PC-3 (cell line): Measurements from ENCODE around the gene SUPT6H. TPM values are rescaled to one million over a fixed set of nuclear protein-coding genes. Genes with fewer than 3 reads are reported as not detected.

ENCODE experiments used
- ATAC-seq: fragments of 200-7000 bp; cut with Tn5 transposase; 2 replicates; pipeline ENCODE4 v1.9.1; 2020; ENCODE audit warnings: mild to moderate bottlenecking, moderate library complexity
- BruUV-seq: library from RNA; stranded (reverse); fragments of 400-500 nt; replicated peaks from 2 replicates; lab custom pipeline; 2021; lab: Mats Ljungman, UMichigan
- CTCF ChIA-PET: fragments of 300-600 bp; sonication (Branson Sonifier 250); formaldehyde crosslinking; loops from one replicate; lab custom pipeline; 2022; ENCODE audit warnings: antibody characterized with exemption; lab: Charles Lee
- POLR2A ChIA-PET: fragments of 300-600 bp; sonication (Branson Sonifier 250); formaldehyde crosslinking; loops from one replicate; lab custom pipeline; 2022; ENCODE audit warnings: antibody characterized with exemption; ENCODE audit not compliant: unreplicated experiment; lab: Charles Lee
- DNase-seq: peaks from one replicate; pipeline ENCODE4 v3.0.0-alpha.2; 2015
- H2AFZ ChIP-seq: fragments of 300-600 bp; sonication (generic); 2 replicates; pipeline ENCODE4 v1.6.0; 2016; ENCODE audit warnings: antibody characterized with exemption, low read length
- H3F3A ChIP-seq: fragments of 300-600 bp; sonication (generic); one replicate; pipeline ENCODE4 v1.6.0; 2017; ENCODE audit warnings: antibody characterized with exemption, low read length, control low read depth, mild to moderate bottlenecking; ENCODE audit not compliant: unreplicated experiment
- H3K27ac ChIP-seq: fragments of 300-600 bp; sonication (generic); 2 replicates; pipeline ENCODE4 v1.5.1; 2016; ENCODE audit warnings: mild to moderate bottlenecking, low read length
- H3K27me3 ChIP-seq: fragments of 300-600 bp; sonication (generic); 2 replicates; pipeline ENCODE4 v1.6.1; 2016; ENCODE audit warnings: low read length, mixed read lengths
- H3K36me3 ChIP-seq: fragments of 300-600 bp; sonication (generic); 2 replicates; pipeline ENCODE4 v1.6.1; 2016; ENCODE audit warnings: low read depth, mixed run types, low read length, mixed read lengths
- H3K4me1 ChIP-seq: fragments of 300-600 bp; sonication (generic); 2 replicates; pipeline ENCODE4 v1.5.1; 2016; ENCODE audit warnings: low read length; ENCODE audit not compliant: insufficient read depth
- H3K4me2 ChIP-seq: fragments of 300-600 bp; sonication (generic); 2 replicates; pipeline ENCODE4 v1.6.0; 2016; ENCODE audit warnings: low read length
- H3K4me3 ChIP-seq: fragments of 300-600 bp; sonication (generic); 2 replicates; pipeline ENCODE4 v1.5.1; 2016; ENCODE audit warnings: mild to moderate bottlenecking, low read length, mixed read lengths
- H3K79me2 ChIP-seq: fragments of 300-600 bp; sonication (generic); 2 replicates; pipeline ENCODE4 v1.6.1; 2017; ENCODE audit warnings: low read length, mixed read lengths
- H3K9ac ChIP-seq: fragments of 300-600 bp; sonication (generic); 2 replicates; pipeline ENCODE4 v1.6.0; 2016; ENCODE audit warnings: mild to moderate bottlenecking, low read length
- H3K9me2 ChIP-seq: fragments of 300-600 bp; sonication (generic); replicated peaks from 2 replicates; pipeline ENCODE4 v1.6.1; 2016; ENCODE audit warnings: mixed run types, low read length, mixed read lengths
- H3K9me3 ChIP-seq: fragments of 300-600 bp; sonication (generic); 2 replicates; pipeline ENCODE4 v1.6.1; 2016; ENCODE audit warnings: low read length, mixed read lengths
- H4K20me1 ChIP-seq: fragments of 300-600 bp; sonication (generic); 2 replicates; pipeline ENCODE4 v1.6.1; 2016; ENCODE audit warnings: low read length, mixed read lengths
- EZH2 ChIP-seq: fragments of 300-600 bp; sonication (generic); IDR thresholded peaks from one replicate; pipeline ENCODE4 v1.6.1; 2017; ENCODE audit warnings: antibody characterized with exemption, mild to moderate bottlenecking, low read length; ENCODE audit not compliant: unreplicated experiment
- EZH2phosphoT487 ChIP-seq: fragments of 300-600 bp; sonication (generic); IDR thresholded peaks from 2 replicates; pipeline ENCODE4 v1.6.1; 2018; ENCODE audit warnings: mild to moderate bottlenecking, antibody characterized with exemption, low read length, borderline replicate concordance
- intact Hi-C: fragments of 100-400 bp; cut with micrococcal nuclease; formaldehyde crosslinking; loops from 2 replicates; pipeline ENCODE4 v1.9.0; 2023
- total RNA-seq: library from RNA; depleted of rRNA; stranded (reverse); fragments of >200 nt; gene quantifications from 2 replicates; pipeline ENCODE4 v1.2.3, GENCODE V29; 2014
- TF ChIP-seq, protein P1 (sequence below): fragments of 300-600 bp; sonication (generic); conservative IDR thresholded peaks from 2 replicates; pipeline ENCODE4 v1.5.1; 2017; ENCODE audit warnings: antibody characterized with exemption, low read depth, mild to moderate bottlenecking, low read length

Gene SUPT6H
- total RNA-seq, 1 experiment from 2014 or later = 32.2 TPM

- peak within 1 kb of the TSS; percentile 54 for H3K27ac ChIP-seq
- intact Hi-C loops = loop anchor here (10.0 kb wide), 1 partner anchor 73 kb away; the partner anchor contains the start of gene BLTP2
- ATAC-seq (peak; percentile 58), DNase-seq (peak; percentile 80)
- TF ChIP-seq EZH2 (no peak), EZH2phosphoT487 (no peak)
- TF ChIP-seq, protein P1, sequence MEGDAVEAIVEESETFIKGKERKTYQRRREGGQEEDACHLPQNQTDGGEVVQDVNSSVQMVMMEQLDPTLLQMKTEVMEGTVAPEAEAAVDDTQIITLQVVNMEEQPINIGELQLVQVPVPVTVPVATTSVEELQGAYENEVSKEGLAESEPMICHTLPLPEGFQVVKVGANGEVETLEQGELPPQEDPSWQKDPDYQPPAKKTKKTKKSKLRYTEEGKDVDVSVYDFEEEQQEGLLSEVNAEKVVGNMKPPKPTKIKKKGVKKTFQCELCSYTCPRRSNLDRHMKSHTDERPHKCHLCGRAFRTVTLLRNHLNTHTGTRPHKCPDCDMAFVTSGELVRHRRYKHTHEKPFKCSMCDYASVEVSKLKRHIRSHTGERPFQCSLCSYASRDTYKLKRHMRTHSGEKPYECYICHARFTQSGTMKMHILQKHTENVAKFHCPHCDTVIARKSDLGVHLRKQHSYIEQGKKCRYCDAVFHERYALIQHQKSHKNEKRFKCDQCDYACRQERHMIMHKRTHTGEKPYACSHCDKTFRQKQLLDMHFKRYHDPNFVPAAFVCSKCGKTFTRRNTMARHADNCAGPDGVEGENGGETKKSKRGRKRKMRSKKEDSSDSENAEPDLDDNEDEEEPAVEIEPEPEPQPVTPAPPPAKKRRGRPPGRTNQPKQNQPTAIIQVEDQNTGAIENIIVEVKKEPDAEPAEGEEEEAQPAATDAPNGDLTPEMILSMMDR = peak; percentile 37
- H3K9ac ChIP-seq = peak within 1 kb of the TSS; percentile 99
- peaks cover 6% of the 10 kb centered on the region for H3F3A ChIP-seq
- ChIA-PET CTCF (no interaction called here), POLR2A (no interaction called here)
- H3K4me2 ChIP-seq = peak within 1 kb of the TSS; percentile 96
- H3K4me3 ChIP-seq = peak within 1 kb of the TSS; percentile 93
- H3K9me3 ChIP-seq = no peaks in the 10 kb centered on the region
- peaks cover 22% of the 10 kb centered on the region for H4K20me1 ChIP-seq
- peak within 1 kb of the TSS; percentile 85 for H2AFZ ChIP-seq
- H3K36me3 ChIP-seq = peaks cover 34% of the 10 kb centered on the region
- peaks cover 27% of the 10 kb centered on the region for H3K4me1 ChIP-seq
- BruUV-seq = no TSS peak
- peaks cover 54% of the 10 kb centered on the region for H3K79me2 ChIP-seq
- no peaks in the 10 kb centered on the region for H3K27me3 ChIP-seq
- no peaks in the 10 kb centered on the region for H3K9me2 ChIP-seq
Measured at GRCh38 chr17:28717578-28718332, 55.8 kb downstream of the SUPT6H start, which contains the start of gene RAB34. Gene RAB34 (minus strand): TSS chr17:28717868. CDS start chr17:28717266, 602 bp downstream.

GRCh38 chr17:28718333-28719020, 56.5 kb downstream of the SUPT6H start:
- H3K9me2 ChIP-seq = no peaks in the 10 kb centered on the region
- H3K9me3 ChIP-seq = no peaks in the 10 kb centered on the region
- H3F3A ChIP-seq = peaks cover 6% of the 10 kb centered on the region
- H3K27ac ChIP-seq = peak overlapping the region; percentile 75
- ATAC-seq (no peak), DNase-seq (no peak)
- H3K79me2 ChIP-seq = peaks cover 62% of the 10 kb centered on the region
- H3K27me3 ChIP-seq = no peaks in the 10 kb centered on the region
- peaks cover 34% of the 10 kb centered on the region for H3K4me1 ChIP-seq
- H2AFZ ChIP-seq = 0 out of 2 replicates have a peak overlapping the region, but pooled peaks have one; percentile 78
- H3K4me3 ChIP-seq = peak overlapping the region; percentile 93
- peaks cover 28% of the 10 kb centered on the region for H4K20me1 ChIP-seq
- H3K36me3 ChIP-seq = peaks cover 41% of the 10 kb centered on the region
- H3K9ac ChIP-seq = peak overlapping the region; percentile 99
- intact Hi-C loops = loop anchor here (10.0 kb wide), 1 partner anchor 74 kb away; the partner anchor contains the start of gene BLTP2
- H3K4me2 ChIP-seq = peak overlapping the region; percentile 96
- no TSS peak for BruUV-seq
- POLR2A ChIA-PET = no interaction called here
- TF ChIP-seq, protein P1 = no peak
- TF ChIP-seq EZH2phosphoT487 (no peak), EZH2 (no peak)
- CTCF ChIA-PET = no interaction called here
